ENCODE data around the gene FCHSD1.

FCHSD1 gene

DNA sequence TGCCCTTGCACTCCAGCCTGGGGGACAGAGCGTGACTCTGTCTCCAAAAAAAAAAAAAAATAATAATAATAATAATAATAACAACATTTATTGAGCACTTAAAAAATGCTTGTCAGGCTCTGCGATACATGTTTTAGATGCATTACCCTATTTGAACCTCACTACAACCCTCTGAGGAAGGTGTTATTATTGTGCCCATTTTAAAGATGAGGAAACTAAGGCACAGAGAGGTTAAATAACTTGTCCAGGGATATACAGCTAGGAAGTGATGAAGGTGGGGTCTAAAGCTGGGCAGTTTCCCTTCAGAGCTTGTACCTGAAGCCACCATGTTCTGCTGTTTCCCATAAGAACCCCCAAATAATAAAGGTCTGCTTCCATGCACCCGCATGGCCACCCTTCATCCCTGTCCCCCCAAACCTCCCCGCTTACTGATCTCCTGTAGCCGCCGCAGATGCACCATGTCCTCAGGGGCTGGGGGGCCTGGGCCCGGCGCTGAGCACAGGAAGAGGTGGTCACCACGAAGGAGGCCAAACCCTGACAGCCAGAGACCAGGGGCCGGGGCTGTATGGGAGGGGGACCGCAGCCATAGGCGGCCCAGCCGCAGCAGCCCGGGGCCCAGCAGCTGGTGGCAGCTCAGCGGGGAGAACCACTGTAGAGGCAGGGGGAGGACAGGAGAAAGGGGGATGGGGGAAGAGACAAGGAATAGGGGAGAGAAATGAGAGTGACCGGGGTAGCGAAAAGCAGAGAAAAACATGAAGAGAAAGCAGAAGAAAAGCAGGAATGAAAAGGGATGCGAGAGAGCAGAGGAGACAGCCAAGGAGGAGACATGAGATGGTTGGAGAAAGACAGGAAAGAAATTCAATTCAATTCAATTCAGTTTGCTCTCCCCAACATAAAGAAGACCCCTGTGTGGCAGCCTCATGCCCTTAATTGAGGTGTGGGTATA, 15.1 kb upstream of the FCHSD1 start:
- no peak for ATAC-seq
- no peak for TF ChIP-seq ARNTL (CRISPR knock-in tag; IDR thresholded peaks at IDR 0.05; ENCODE audit: borderline replicate concordance, low read depth)
- TF ChIP-seq BACH2 (CRISPR knock-in tag; IDR thresholded peaks at IDR 0.05; ENCODE audit: borderline replicate concordance) = no peak
- no peak for TF ChIP-seq ESRRG (CRISPR knock-in tag; IDR thresholded peaks at IDR 0.05)
- TF ChIP-seq, protein P1, sequence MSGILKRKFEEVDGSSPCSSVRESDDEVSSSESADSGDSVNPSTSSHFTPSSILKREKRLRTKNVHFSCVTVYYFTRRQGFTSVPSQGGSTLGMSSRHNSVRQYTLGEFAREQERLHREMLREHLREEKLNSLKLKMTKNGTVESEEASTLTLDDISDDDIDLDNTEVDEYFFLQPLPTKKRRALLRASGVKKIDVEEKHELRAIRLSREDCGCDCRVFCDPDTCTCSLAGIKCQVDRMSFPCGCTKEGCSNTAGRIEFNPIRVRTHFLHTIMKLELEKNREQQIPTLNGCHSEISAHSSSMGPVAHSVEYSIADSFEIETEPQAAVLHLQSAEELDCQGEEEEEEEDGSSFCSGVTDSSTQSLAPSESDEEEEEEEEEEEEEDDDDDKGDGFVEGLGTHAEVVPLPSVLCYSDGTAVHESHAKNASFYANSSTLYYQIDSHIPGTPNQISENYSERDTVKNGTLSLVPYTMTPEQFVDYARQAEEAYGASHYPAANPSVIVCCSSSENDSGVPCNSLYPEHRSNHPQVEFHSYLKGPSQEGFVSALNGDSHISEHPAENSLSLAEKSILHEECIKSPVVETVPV (CRISPR knock-in tag; IDR thresholded peaks at IDR 0.05) = no peak
- TF ChIP-seq, protein P2, sequence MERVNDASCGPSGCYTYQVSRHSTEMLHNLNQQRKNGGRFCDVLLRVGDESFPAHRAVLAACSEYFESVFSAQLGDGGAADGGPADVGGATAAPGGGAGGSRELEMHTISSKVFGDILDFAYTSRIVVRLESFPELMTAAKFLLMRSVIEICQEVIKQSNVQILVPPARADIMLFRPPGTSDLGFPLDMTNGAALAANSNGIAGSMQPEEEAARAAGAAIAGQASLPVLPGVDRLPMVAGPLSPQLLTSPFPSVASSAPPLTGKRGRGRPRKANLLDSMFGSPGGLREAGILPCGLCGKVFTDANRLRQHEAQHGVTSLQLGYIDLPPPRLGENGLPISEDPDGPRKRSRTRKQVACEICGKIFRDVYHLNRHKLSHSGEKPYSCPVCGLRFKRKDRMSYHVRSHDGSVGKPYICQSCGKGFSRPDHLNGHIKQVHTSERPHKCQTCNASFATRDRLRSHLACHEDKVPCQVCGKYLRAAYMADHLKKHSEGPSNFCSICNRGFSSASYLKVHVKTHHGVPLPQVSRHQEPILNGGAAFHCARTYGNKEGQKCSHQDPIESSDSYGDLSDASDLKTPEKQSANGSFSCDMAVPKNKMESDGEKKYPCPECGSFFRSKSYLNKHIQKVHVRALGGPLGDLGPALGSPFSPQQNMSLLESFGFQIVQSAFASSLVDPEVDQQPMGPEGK (CRISPR knock-in tag; IDR thresholded peaks at IDR 0.05; ENCODE audit: borderline replicate concordance) = no peak
- TF ChIP-seq ISL1 (CRISPR knock-in tag; IDR thresholded peaks at IDR 0.05) = no peak
- TF ChIP-seq SNAI2 (CRISPR knock-in tag; IDR thresholded peaks at IDR 0.05) = no peak
- TF ChIP-seq, protein P3, sequence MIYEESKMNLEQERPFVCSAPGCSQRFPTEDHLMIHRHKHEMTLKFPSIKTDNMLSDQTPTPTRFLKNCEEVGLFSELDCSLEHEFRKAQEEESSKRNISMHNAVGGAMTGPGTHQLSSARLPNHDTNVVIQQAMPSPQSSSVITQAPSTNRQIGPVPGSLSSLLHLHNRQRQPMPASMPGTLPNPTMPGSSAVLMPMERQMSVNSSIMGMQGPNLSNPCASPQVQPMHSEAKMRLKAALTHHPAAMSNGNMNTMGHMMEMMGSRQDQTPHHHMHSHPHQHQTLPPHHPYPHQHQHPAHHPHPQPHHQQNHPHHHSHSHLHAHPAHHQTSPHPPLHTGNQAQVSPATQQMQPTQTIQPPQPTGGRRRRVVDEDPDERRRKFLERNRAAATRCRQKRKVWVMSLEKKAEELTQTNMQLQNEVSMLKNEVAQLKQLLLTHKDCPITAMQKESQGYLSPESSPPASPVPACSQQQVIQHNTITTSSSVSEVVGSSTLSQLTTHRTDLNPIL (CRISPR knock-in tag; IDR thresholded peaks at IDR 0.05; ENCODE audit: low read depth) = no peak
- no peak for TF ChIP-seq TCF4 (CRISPR knock-in tag; IDR thresholded peaks at IDR 0.05; ENCODE audit: borderline replicate concordance)
- no peak for TF ChIP-seq RARB (CRISPR knock-in tag; IDR thresholded peaks at IDR 0.05)
- no peak for TF ChIP-seq ZNF8 (CRISPR knock-in tag; IDR thresholded peaks at IDR 0.05)
- TF ChIP-seq ZC3H10 (CRISPR knock-in tag; IDR thresholded peaks at IDR 0.05) = no peak
- TF ChIP-seq, protein P4, sequence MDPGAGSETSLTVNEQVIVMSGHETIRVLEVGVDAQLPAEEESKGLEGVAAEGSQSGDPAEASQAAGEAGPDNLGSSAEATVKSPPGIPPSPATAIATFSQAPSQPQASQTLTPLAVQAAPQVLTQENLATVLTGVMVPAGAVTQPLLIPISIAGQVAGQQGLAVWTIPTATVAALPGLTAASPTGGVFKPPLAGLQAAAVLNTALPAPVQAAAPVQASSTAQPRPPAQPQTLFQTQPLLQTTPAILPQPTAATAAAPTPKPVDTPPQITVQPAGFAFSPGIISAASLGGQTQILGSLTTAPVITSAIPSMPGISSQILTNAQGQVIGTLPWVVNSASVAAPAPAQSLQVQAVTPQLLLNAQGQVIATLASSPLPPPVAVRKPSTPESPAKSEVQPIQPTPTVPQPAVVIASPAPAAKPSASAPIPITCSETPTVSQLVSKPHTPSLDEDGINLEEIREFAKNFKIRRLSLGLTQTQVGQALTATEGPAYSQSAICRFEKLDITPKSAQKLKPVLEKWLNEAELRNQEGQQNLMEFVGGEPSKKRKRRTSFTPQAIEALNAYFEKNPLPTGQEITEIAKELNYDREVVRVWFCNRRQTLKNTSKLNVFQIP (CRISPR knock-in tag; IDR thresholded peaks at IDR 0.05; ENCODE audit: borderline replicate concordance, low read depth) = no peak

DNA sequence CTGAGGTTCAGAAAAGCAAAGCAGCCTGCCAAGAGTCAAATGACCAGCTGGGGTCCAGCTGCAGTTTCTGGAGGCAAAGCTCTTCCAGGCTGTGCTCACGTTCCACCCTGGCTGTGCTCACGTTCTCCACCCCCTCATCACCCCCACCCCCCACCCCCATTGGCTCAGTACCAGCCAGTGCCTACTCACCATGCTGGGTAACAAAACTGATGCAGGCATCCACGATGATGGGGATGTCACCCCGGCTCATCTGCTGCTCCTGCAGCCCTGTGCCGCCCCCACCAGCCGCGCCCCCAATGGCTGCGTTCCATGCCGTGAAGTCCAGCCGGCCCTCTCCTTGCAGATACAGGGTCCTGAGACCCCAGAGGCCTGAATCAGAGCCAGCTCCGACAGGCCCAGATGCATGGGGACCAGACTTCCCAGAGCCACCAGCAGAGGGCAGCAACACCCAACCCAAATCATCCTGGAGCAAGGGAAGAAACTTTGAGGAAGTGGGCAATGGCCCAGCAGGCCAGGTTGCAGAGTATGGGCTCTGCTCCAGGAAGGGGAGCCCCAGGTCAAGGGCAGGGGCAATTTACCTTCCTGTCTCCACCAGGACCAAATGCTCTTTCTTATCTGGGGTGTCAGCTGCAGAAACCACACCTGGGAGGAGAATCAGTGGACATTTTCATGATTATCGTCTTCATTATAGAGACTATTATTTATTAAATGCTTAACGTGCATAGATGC, 13.7 kb upstream of the FCHSD1 start:
- TF ChIP-seq, protein P4 (CRISPR knock-in tag; IDR thresholded peaks at IDR 0.05; ENCODE audit: borderline replicate concordance, low read depth) = no peak
- TF ChIP-seq RARB (CRISPR knock-in tag; IDR thresholded peaks at IDR 0.05) (no peak), ARNTL (CRISPR knock-in tag; IDR thresholded peaks at IDR 0.05; ENCODE audit: borderline replicate concordance, low read depth) (no peak), GLIS3 (CRISPR knock-in tag; IDR thresholded peaks at IDR 0.05) (no peak), PPARA (CRISPR knock-in tag; IDR thresholded peaks at IDR 0.05; ENCODE audit: borderline replicate concordance) (no peak), ZNF8 (CRISPR knock-in tag; IDR thresholded peaks at IDR 0.05) (no peak), OSR1 (CRISPR knock-in tag; IDR thresholded peaks at IDR 0.05) (no peak)
- TF ChIP-seq, protein P3 (CRISPR knock-in tag; IDR thresholded peaks at IDR 0.05; ENCODE audit: low read depth) = no peak
- TF ChIP-seq, protein P2 (CRISPR knock-in tag; IDR thresholded peaks at IDR 0.05; ENCODE audit: borderline replicate concordance) = no peak
- ATAC-seq = peak; percentile 96

All from SK-N-SH treated with all-trans-retinoic acid at 6 μM for 48 hours (cell line).